ENCODE data around the gene CNOT4. TPM values are rescaled to one million over a fixed set of nuclear protein-coding genes. Genes with fewer than 3 reads are reported as not detected.
"Not testable (repeated sequence)": the region's sequence is repeated elsewhere in the genome, so short reads cannot be mapped to it uniquely, and the experiment has no call there.

Gene CNOT4
- polyA plus RNA-seq, 2 of the 4 experiments (the other 2 are of a cell fraction): 10.0 to 16.4 TPM

GRCh38 chr7:135447748-135448147 lies 62.2 kb downstream of the CNOT4 start:
- TF ChIP-seq EHF (CRISPR knock-in tag; IDR thresholded peaks at IDR 0.05): no peak
- no peak for TF ChIP-seq RFX5 (IDR thresholded peaks at IDR 0.05)
- TF ChIP-seq HOXB13 (CRISPR knock-in tag; IDR thresholded peaks at IDR 0.05; ENCODE audit: low read depth): no peak
- no peak for TF ChIP-seq ELK1 (IDR thresholded peaks at IDR 0.05; ENCODE audit: low read depth, low read length)
- TF ChIP-seq EP300 (IDR thresholded peaks at IDR 0.05): no peak
- no peak for TF ChIP-seq ZSCAN20 (CRISPR knock-in tag; IDR thresholded peaks at IDR 0.05)
- no peak for TF ChIP-seq E2F6 (IDR thresholded peaks at IDR 0.05; ENCODE audit: borderline replicate concordance, low read depth)
- TF ChIP-seq RAD21 (conservative IDR thresholded peaks at IDR 0.05 in 1 of 2, IDR thresholded peaks at IDR 0.05 in 1 of 2): no peak
- TF ChIP-seq MYC (IDR thresholded peaks at IDR 0.05; ENCODE audit: borderline replicate concordance, low read length): no peak
- TF ChIP-seq SREBF2 (IDR thresholded peaks at IDR 0.05): no peak
- no peak for TF ChIP-seq HES2 (IDR thresholded peaks at IDR 0.05)
- ATAC-seq: no peak
- WGBS (ENCODE audit: missing lambda C conversion rate): 96% methylated on average over 3 of the region's 3 CpGs
- FAIRE-seq: no peak
- POLR2A ChIA-PET: no interaction called here
- H3K4me2 ChIP-seq: no peak overlapping the region
- H3K27ac ChIP-seq: no peak overlapping the region
- CTCF ChIA-PET: no interaction called here
- peaks cover 4% of the 10 kb centered on the region; the same call in 1 of the 3 replicates for H3K4me1 ChIP-seq
- H3K9me3 ChIP-seq: no peaks in the 10 kb centered on the region
- DNase-seq (ENCODE audit: low read depth in 1 of 2, low spot score in 1 of 2): no peak
- no peak overlapping the region for H3K4me3 ChIP-seq

GRCh38 chr7:135445690-135446089 lies 64.2 kb downstream of the CNOT4 start:
- FAIRE-seq (no peak), ATAC-seq (no peak), DNase-seq (ENCODE audit: low read depth in 1 of 2, low spot score in 1 of 2) (no peak)
- H3K4me1 ChIP-seq: peaks cover 22% of the 10 kb centered on the region; the same call in 2 of the 3 replicates
- no peak for TF ChIP-seq ZSCAN20 (CRISPR knock-in tag; IDR thresholded peaks at IDR 0.05)
- no peaks in the 10 kb centered on the region for H3K9me3 ChIP-seq
- H3K4me3 ChIP-seq: no peak overlapping the region
- ChIA-PET POLR2A (no interaction called here), CTCF (no interaction called here)
- H3K4me2 ChIP-seq: no peak overlapping the region
- no peak overlapping the region for H3K27ac ChIP-seq

- CTCF ChIA-PET; POLR2A ChIA-PET; FAIRE-seq; ATAC-seq; H3K4me3 ChIP-seq; DNase-seq (ENCODE audit: low read depth in 1 of 2, low spot score in 1 of 2); H3K4me2 ChIP-seq; H3K9me3 ChIP-seq; H3K27ac ChIP-seq: not testable (repeated sequence)
- H3K4me1 ChIP-seq: peaks cover 26% of the 10 kb centered on the region; the same call in 2 of the 3 replicates
- 91% methylated on average over 2 of the region's 2 CpGs for WGBS (ENCODE audit: missing lambda C conversion rate)
Measured at GRCh38 chr7:135445266-135445665, 64.6 kb downstream of the CNOT4 start.

GRCh38 chr7:135441791-135442190 lies 68.1 kb downstream of the CNOT4 start:
- FAIRE-seq (no peak), DNase-seq (ENCODE audit: low read depth in 1 of 2, low spot score in 1 of 2) (peak; percentile 15 to 52), ATAC-seq (peak; percentile 89 to 91)
- TF ChIP-seq FOSL2 (IDR thresholded peaks at IDR 0.05) (no peak), FOSL2 (CRISPR knock-in tag; IDR thresholded peaks at IDR 0.05) (peak; percentile 39), EHMT2 (IDR thresholded peaks at IDR 0.05; ENCODE audit: low read depth) (peak; percentile 36; the same call in 1 of the 2 replicates), NPAS2 (CRISPR knock-in tag; IDR thresholded peaks at IDR 0.05; ENCODE audit: borderline replicate concordance) (no peak), REST (IDR thresholded peaks at IDR 0.05) (peak; percentile 85), HOXA7 (CRISPR knock-in tag; IDR thresholded peaks at IDR 0.05) (no peak)
- Histone ChIP-seq H3K4me2 (peak overlapping the region; percentile 26; the same call in 2 of the 3 replicates), H3K4me3 (no peak overlapping the region), H3K9me3 (no peaks in the 10 kb centered on the region), H3K4me1 (peaks cover 23% of the 10 kb centered on the region; the same call in 2 of the 3 replicates), H3K27ac (no peak overlapping the region; a peak in 1 of 6 replicates)
- CTCF ChIA-PET: interaction anchor here (1.0 kb wide), 1 partner anchor 117 kb away, joined by 4 read pairs; no protein-coding TSS in a partner anchor
- POLR2A ChIA-PET: no interaction called here
